Panc1 (cell line): Measurements from ENCODE around the gene EPHA3.

Source experiments
- POLR2AphosphoS5 ChIP-seq: IDR thresholded peaks from 2 replicates; pipeline ENCODE4 v1.6.1; 2012; ENCODE audit warnings: mild to moderate bottlenecking, low read depth, low read length, moderate library complexity
- SIN3A ChIP-seq: IDR thresholded peaks from 2 replicates; pipeline ENCODE4 v1.6.1; 2012; ENCODE audit warnings: low read depth, mild to moderate bottlenecking, low read length, moderate library complexity, borderline replicate concordance; ENCODE audit not compliant: insufficient read depth
- TCF7L2 ChIP-seq: IDR thresholded peaks from 2 replicates; pipeline ENCODE4 v1.6.1; 2011; ENCODE audit warnings: mild to moderate bottlenecking, low read depth, low read length, inconsistent platforms
- TF ChIP-seq, protein P1 (sequence below): fragments of 450-650 bp; IDR thresholded peaks from 2 replicates; pipeline ENCODE4 v1.5.1; 2017; ENCODE audit warnings: mild to moderate bottlenecking
- TF ChIP-seq, protein P2 (sequence below), 2 experiments: IDR thresholded peaks; 2 replicates each; pipeline ENCODE4 v1.6.1; 2011 to 2012; ENCODE audit warnings: low read depth in 2 of 2, control low read depth in 1 of 2, low read length in 1 of 2, mild to moderate bottlenecking in 1 of 2, moderate library complexity in 1 of 2; ENCODE audit not compliant: insufficient read depth in 1 of 2

GRCh38 chr3:89332793-89333192, 225.4 kb downstream of the EPHA3 start:
- TF ChIP-seq POLR2AphosphoS5 (no peak), SIN3A (no peak), TCF7L2 (no peak)
- TF ChIP-seq, protein P1, sequence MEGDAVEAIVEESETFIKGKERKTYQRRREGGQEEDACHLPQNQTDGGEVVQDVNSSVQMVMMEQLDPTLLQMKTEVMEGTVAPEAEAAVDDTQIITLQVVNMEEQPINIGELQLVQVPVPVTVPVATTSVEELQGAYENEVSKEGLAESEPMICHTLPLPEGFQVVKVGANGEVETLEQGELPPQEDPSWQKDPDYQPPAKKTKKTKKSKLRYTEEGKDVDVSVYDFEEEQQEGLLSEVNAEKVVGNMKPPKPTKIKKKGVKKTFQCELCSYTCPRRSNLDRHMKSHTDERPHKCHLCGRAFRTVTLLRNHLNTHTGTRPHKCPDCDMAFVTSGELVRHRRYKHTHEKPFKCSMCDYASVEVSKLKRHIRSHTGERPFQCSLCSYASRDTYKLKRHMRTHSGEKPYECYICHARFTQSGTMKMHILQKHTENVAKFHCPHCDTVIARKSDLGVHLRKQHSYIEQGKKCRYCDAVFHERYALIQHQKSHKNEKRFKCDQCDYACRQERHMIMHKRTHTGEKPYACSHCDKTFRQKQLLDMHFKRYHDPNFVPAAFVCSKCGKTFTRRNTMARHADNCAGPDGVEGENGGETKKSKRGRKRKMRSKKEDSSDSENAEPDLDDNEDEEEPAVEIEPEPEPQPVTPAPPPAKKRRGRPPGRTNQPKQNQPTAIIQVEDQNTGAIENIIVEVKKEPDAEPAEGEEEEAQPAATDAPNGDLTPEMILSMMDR: no peak
- TF ChIP-seq, protein P2, sequence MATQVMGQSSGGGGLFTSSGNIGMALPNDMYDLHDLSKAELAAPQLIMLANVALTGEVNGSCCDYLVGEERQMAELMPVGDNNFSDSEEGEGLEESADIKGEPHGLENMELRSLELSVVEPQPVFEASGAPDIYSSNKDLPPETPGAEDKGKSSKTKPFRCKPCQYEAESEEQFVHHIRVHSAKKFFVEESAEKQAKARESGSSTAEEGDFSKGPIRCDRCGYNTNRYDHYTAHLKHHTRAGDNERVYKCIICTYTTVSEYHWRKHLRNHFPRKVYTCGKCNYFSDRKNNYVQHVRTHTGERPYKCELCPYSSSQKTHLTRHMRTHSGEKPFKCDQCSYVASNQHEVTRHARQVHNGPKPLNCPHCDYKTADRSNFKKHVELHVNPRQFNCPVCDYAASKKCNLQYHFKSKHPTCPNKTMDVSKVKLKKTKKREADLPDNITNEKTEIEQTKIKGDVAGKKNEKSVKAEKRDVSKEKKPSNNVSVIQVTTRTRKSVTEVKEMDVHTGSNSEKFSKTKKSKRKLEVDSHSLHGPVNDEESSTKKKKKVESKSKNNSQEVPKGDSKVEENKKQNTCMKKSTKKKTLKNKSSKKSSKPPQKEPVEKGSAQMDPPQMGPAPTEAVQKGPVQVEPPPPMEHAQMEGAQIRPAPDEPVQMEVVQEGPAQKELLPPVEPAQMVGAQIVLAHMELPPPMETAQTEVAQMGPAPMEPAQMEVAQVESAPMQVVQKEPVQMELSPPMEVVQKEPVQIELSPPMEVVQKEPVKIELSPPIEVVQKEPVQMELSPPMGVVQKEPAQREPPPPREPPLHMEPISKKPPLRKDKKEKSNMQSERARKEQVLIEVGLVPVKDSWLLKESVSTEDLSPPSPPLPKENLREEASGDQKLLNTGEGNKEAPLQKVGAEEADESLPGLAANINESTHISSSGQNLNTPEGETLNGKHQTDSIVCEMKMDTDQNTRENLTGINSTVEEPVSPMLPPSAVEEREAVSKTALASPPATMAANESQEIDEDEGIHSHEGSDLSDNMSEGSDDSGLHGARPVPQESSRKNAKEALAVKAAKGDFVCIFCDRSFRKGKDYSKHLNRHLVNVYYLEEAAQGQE (IDR thresholded peaks at IDR 0.05; ENCODE audit: insufficient read depth in 1 of 2, low read depth in 2 of 2, low read length in 1 of 2): no peak
